HEK293T (cell line): Measurements from ENCODE around the gene AP2S1.

Experiments
- ARNT ChIP-seq: fragments of 450-650 bp; IDR thresholded peaks from 2 replicates; pipeline ENCODE4 v1.6.1; 2017; ENCODE audit warnings: mild to moderate bottlenecking
- FOXA1 ChIP-seq: fragments of 450-650 bp; IDR thresholded peaks from 2 replicates; pipeline ENCODE4 v1.6.1; 2016; ENCODE audit warnings: mild to moderate bottlenecking
- FOXM1 ChIP-seq: fragments of 450-650 bp; IDR thresholded peaks from 2 replicates; pipeline ENCODE4 v1.6.1; 2017; ENCODE audit warnings: mild to moderate bottlenecking, borderline replicate concordance
- NFRKB ChIP-seq: fragments of 450-650 bp; IDR thresholded peaks from 2 replicates; pipeline ENCODE4 v1.6.1; 2016; ENCODE audit warnings: mild to moderate bottlenecking, moderate library complexity
- SP1 ChIP-seq: fragments of 450-650 bp; IDR thresholded peaks from 2 replicates; pipeline ENCODE4 v1.6.1; 2017
- ZNF384 ChIP-seq: fragments of 450-650 bp; IDR thresholded peaks from 2 replicates; pipeline ENCODE4 v1.6.1; 2016

GRCh38 chr19:46860846-46861690 lies 10.4 kb upstream of the AP2S1 start, which contains the start of gene ARHGAP35:
- TF ChIP-seq FOXM1 (0 out of 2 replicates have a peak, but pooled peaks have one; percentile 29), NFRKB (no peak), SP1 (no peak), FOXA1 (no peak), ARNT (no peak), ZNF384 (no peak)
